ENCODE data around the gene GNAT1. TPM values are rescaled to one million over a fixed set of nuclear protein-coding genes. Genes with fewer than 3 reads are reported as not detected.

GNAT1 gene
- total and polyA plus RNA-seq, 2 of the 13 experiments (the other 11 are each of a cell fraction or from before 2014, with no cell fraction given) = 0.15 TPM; not detected in 1

DNA sequence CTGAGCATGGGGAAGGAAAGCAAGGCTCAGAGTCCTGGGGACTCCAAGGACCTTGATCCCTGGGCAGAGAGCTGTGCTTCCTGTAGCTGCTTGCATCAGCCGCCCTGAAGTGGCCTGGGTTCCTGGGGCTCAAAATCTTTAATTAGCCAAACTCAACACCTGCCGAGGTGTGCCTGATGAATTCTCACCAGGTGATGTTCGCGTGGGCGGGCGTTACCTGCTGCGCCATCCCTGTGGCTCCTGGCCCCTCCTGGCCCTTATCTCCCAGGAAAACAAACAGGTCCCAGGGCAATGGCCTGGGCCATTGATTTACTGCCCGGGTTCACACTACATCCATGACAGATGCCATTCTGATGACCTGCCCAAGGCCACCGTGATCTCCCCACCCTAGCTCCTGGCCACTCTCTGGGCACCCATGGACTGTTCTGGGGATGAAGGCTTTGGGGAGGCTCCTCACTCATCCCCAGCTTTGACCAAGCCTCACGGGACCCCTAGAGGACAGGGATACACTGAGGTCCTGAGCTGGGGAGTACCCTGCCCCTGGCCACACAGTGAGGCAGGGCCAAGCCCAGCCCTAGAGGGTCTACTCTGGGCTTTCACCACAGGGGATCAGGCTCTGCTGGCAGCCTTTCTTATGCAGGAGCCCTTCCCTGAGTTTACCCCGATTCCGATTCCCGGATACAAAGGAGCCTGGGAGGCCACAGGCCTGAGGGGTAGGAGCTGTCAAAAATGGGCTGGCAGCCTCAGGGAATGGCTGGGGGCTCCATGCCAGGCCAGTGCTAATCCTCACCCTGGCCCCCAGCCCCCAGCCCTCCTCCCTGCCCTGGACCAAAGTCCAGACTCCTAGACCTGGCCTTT, 19.3 kb downstream of the GNAT1 start (continued):
- TF ChIP-seq TBX2 (CRISPR knock-in tag; IDR thresholded peaks at IDR 0.05; ENCODE audit: borderline replicate concordance) = peak; percentile 97
- no peak for TF ChIP-seq ZSCAN9 (CRISPR knock-in tag; IDR thresholded peaks at IDR 0.05; ENCODE audit: borderline replicate concordance)
- TF ChIP-seq, protein P1, sequence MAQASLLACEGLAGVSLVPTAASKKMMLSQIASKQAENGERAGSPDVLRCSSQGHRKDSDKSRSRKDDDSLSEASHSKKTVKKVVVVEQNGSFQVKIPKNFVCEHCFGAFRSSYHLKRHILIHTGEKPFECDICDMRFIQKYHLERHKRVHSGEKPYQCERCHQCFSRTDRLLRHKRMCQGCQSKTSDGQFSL (CRISPR knock-in tag; IDR thresholded peaks at IDR 0.05) = no peak
- no peak for TF ChIP-seq ZNF83 (CRISPR knock-in tag; IDR thresholded peaks at IDR 0.05; ENCODE audit: borderline replicate concordance)
- peak; percentile 89 for TF ChIP-seq GATAD2A (CRISPR knock-in tag; IDR thresholded peaks at IDR 0.05)
- peak; percentile 79 for TF ChIP-seq CREM (IDR thresholded peaks at IDR 0.05)
- TF ChIP-seq CREM (CRISPR knock-in tag; IDR thresholded peaks at IDR 0.05) = no peak
- peak; percentile 35; the same call in 1 of the 2 replicates for TF ChIP-seq ZNF331 (CRISPR knock-in tag; IDR thresholded peaks at IDR 0.05)
- TF ChIP-seq GFI1 (CRISPR knock-in tag; IDR thresholded peaks at IDR 0.05; ENCODE audit: borderline replicate concordance) = peak; percentile 74; the same call in 1 of the 2 replicates
- no peak for TF ChIP-seq NFIB (CRISPR knock-in tag; IDR thresholded peaks at IDR 0.05; ENCODE audit: borderline replicate concordance)
- peak; percentile 63; the same call in 1 of the 2 replicates for TF ChIP-seq ZNF607 (CRISPR knock-in tag; IDR thresholded peaks at IDR 0.05; ENCODE audit: borderline replicate concordance)
- TF ChIP-seq ONECUT2 (CRISPR knock-in tag; IDR thresholded peaks at IDR 0.05) = peak; percentile 95
- no peak for TF ChIP-seq KDM5B (CRISPR knock-in tag; IDR thresholded peaks at IDR 0.05; ENCODE audit: borderline replicate concordance)
- TF ChIP-seq KLF15 (CRISPR knock-in tag; IDR thresholded peaks at IDR 0.05; ENCODE audit: borderline replicate concordance) = no peak
- TF ChIP-seq, protein P2, sequence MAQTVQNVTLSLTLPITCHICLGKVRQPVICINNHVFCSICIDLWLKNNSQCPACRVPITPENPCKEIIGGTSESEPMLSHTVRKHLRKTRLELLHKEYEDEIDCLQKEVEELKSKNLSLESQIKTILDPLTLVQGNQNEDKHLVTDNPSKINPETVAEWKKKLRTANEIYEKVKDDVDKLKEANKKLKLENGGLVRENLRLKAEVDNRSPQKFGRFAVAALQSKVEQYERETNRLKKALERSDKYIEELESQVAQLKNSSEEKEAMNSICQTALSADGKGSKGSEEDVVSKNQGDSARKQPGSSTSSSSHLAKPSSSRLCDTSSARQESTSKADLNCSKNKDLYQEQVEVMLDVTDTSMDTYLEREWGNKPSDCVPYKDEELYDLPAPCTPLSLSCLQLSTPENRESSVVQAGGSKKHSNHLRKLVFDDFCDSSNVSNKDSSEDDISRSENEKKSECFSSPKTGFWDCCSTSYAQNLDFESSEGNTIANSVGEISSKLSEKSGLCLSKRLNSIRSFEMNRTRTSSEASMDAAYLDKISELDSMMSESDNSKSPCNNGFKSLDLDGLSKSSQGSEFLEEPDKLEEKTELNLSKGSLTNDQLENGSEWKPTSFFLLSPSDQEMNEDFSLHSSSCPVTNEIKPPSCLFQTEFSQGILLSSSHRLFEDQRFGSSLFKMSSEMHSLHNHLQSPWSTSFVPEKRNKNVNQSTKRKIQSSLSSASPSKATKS (CRISPR knock-in tag; IDR thresholded peaks at IDR 0.05) = no peak
- TF ChIP-seq ZNF562 (CRISPR knock-in tag; IDR thresholded peaks at IDR 0.05; ENCODE audit: borderline replicate concordance) = no peak
- peak; percentile 38; the same call in 1 of the 2 replicates for TF ChIP-seq FOXK1 (CRISPR knock-in tag; IDR thresholded peaks at IDR 0.05; ENCODE audit: borderline replicate concordance, low read depth)
- 0 out of 2 replicates have a peak, but pooled peaks have one; percentile 67 for TF ChIP-seq ZNF879 (CRISPR knock-in tag; IDR thresholded peaks at IDR 0.05)
- TF ChIP-seq, protein P3, sequence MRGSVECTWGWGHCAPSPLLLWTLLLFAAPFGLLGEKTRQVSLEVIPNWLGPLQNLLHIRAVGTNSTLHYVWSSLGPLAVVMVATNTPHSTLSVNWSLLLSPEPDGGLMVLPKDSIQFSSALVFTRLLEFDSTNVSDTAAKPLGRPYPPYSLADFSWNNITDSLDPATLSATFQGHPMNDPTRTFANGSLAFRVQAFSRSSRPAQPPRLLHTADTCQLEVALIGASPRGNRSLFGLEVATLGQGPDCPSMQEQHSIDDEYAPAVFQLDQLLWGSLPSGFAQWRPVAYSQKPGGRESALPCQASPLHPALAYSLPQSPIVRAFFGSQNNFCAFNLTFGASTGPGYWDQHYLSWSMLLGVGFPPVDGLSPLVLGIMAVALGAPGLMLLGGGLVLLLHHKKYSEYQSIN (CRISPR knock-in tag; IDR thresholded peaks at IDR 0.05; ENCODE audit: borderline replicate concordance) = no peak
- no peak for TF ChIP-seq RNF2 (conservative IDR thresholded peaks at IDR 0.05; ENCODE audit: low read depth)
- TF ChIP-seq, protein P4, sequence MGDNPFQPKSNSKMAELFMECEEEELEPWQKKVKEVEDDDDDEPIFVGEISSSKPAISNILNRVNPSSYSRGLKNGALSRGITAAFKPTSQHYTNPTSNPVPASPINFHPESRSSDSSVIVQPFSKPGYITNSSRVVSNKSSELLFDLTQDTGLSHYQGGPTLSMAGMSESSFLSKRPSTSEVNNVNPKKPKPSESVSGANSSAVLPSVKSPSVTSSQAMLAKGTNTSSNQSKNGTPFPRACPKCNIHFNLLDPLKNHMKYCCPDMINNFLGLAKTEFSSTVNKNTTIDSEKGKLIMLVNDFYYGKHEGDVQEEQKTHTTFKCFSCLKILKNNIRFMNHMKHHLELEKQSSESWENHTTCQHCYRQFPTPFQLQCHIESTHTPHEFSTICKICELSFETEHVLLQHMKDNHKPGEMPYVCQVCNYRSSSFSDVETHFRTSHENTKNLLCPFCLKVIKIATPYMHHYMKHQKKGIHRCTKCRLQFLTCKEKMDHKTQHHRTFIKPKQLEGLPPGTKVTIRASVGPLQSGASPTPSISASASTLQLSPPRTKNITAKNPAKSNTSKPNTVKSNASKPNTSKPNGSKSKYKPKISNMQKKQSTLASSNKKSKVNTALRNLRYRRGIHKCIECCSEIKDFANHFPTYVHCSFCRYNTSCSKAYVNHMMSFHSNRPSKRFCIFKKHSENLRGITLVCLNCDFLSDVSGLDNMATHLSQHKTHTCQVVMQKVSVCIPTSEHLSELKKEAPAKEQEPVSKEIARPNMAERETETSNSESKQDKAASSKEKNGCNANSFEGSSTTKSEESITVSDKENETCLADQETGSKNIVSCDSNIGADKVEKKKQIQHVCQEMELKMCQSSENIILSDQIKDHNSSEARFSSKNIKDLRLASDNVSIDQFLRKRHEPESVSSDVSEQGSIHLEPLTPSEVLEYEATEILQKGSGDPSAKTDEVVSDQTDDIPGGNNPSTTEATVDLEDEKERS (CRISPR knock-in tag; IDR thresholded peaks at IDR 0.05) = no peak
- TF ChIP-seq PHF8 (CRISPR knock-in tag; IDR thresholded peaks at IDR 0.05) = no peak
- no peak for TF ChIP-seq ZNF616 (CRISPR knock-in tag; IDR thresholded peaks at IDR 0.05; ENCODE audit: low read depth)
- TF ChIP-seq ZNF615 (CRISPR knock-in tag; IDR thresholded peaks at IDR 0.05; ENCODE audit: borderline replicate concordance) = no peak

Data from HepG2 (cell line).